H1 (cell line): ENCODE measurements around the gene TRHDE. TPM values are rescaled to one million over a fixed set of nuclear protein-coding genes. Genes with fewer than 3 reads are reported as not detected.
A peak's percentile ranks its signal among the peaks of the same experiment; 100 is the strongest.

ENCODE experiments used
- CTCF ChIA-PET: fragments of 300-600 bp; sonication (Branson Sonifier 250); formaldehyde crosslinking; loops from one replicate; lab custom pipeline; 2021; ENCODE audit not compliant: partially characterized antibody; lab: Charles Lee
- POLR2A ChIA-PET: fragments of 300-600 bp; sonication (Branson Sonifier 250); formaldehyde crosslinking; loops from one replicate; lab custom pipeline; 2021; ENCODE audit warnings: inconsistent platforms; ENCODE audit not compliant: partially characterized antibody; lab: Charles Lee
- DNase-seq, 2 experiments: peaks; one replicate each; pipeline versions ENCODE4 v3.0.0 to v3.0.0-alpha.2; 2010 to 2022; ENCODE audit warnings: low spot score in 2 of 2, low read depth in 1 of 2, mixed read lengths in 1 of 2
- FAIRE-seq: peaks from 2 replicates; lab custom pipeline; 2011; peaks lifted over from hg19 to GRCh38; lab: Jason Lieb, UNC
- H2AFZ ChIP-seq: 2 replicates; pipeline ENCODE4 v1.8.1; 2012; ENCODE audit warnings: low read length, inconsistent platforms
- H2AK5ac ChIP-seq: 2 replicates; pipeline ENCODE4 v1.6.1; 2013; ENCODE audit warnings: low read depth, low read length
- H2BK120ac ChIP-seq: replicated peaks from 2 replicates; pipeline ENCODE3; 2013; ENCODE audit warnings: low read depth, low read length, inconsistent platforms
- H2BK12ac ChIP-seq: 2 replicates; pipeline ENCODE4 v1.6.1; 2013; ENCODE audit warnings: low read depth, low read length
- H2BK15ac ChIP-seq: 2 replicates; pipeline ENCODE4 v1.6.1; 2013; ENCODE audit warnings: low read length
- H2BK20ac ChIP-seq: 2 replicates; pipeline ENCODE4 v1.6.1; 2013; ENCODE audit warnings: low read length
- H2BK5ac ChIP-seq: 2 replicates; pipeline ENCODE4 v1.6.1; 2013; ENCODE audit warnings: low read depth, low read length
- H3K14ac ChIP-seq: 2 replicates; pipeline ENCODE4 v1.6.1; 2013; ENCODE audit warnings: inconsistent platforms; ENCODE audit not compliant: insufficient read length
- H3K18ac ChIP-seq: 2 replicates; pipeline ENCODE4 v1.6.1; 2013; ENCODE audit warnings: low read length; ENCODE audit errors: extremely low read depth
- H3K23ac ChIP-seq: 2 replicates; pipeline ENCODE4 v1.6.1; 2013; ENCODE audit warnings: inconsistent platforms; ENCODE audit not compliant: insufficient read length
- H3K23me2 ChIP-seq: 2 replicates; pipeline ENCODE4 v1.6.1; 2013; ENCODE audit warnings: low read depth, low read length
- H3K27ac ChIP-seq: 2 replicates; pipeline ENCODE4 v1.6.1; 2011; ENCODE audit warnings: low read depth, low read length, inconsistent platforms
- H3K27me3 ChIP-seq, 4 experiments: replicated peaks in 1 of 4; 1 replicate in 1 of 4; 2 replicates in 3 of 4; pipeline versions ENCODE4 v1.6.1 to v1.8.1; 2011 to 2013; ENCODE audit warnings: low read length in 3 of 4, mild to moderate bottlenecking in 3 of 4, inconsistent platforms in 2 of 4, mixed read lengths in 2 of 4, moderate library complexity in 1 of 4; ENCODE audit not compliant: control insufficient read depth in 3 of 4, insufficient read depth in 3 of 4; ENCODE audit errors: extremely low read depth in 1 of 4
- H3K36me3 ChIP-seq, 4 experiments: 2 replicates each; pipeline versions ENCODE4 v1.6.1 to v1.8.1; 2011 to 2013; ENCODE audit warnings: mild to moderate bottlenecking in 4 of 4, low read length in 3 of 4, moderate library complexity in 2 of 4, control low read depth in 1 of 4, inconsistent platforms in 1 of 4; ENCODE audit not compliant: insufficient read depth in 4 of 4, control insufficient read depth in 2 of 4
- H3K4ac ChIP-seq: replicated peaks from 2 replicates; pipeline ENCODE3; 2013; ENCODE audit warnings: low read length, low read depth, mixed read lengths, inconsistent platforms; ENCODE audit not compliant: insufficient read length
- H3K4me1 ChIP-seq, 4 experiments: replicated peaks in 1 of 4; 1 replicate in 1 of 4; 2 replicates in 3 of 4; pipeline versions ENCODE4 v1.6.1 to v1.8.1; 2011 to 2013; ENCODE audit warnings: low read length in 3 of 4, inconsistent platforms in 2 of 4, mixed read lengths in 1 of 4; ENCODE audit not compliant: insufficient read depth in 4 of 4, control insufficient read depth in 3 of 4
- H3K4me2 ChIP-seq, 2 experiments: 2 replicates each; pipeline versions ENCODE4 v1.6.1 to v1.8.1; 2011 to 2013; ENCODE audit warnings: low read depth in 2 of 2, low read length in 2 of 2, control low read depth in 1 of 2, inconsistent platforms in 1 of 2, mild to moderate bottlenecking in 1 of 2; ENCODE audit not compliant: insufficient read depth in 1 of 2
- H3K4me3 ChIP-seq, 4 experiments: fragments of 200-600, 300-600 bp in 1 of 4; sonication (generic), shearing (Covaris generic), sonication (Bioruptor Twin) in 1 of 4; 2 replicates each; pipeline versions ENCODE4 v1.5.1 to v1.8.1; 2011 to 2016; ENCODE audit warnings: low read length in 4 of 4, low read depth in 3 of 4, control low read depth in 2 of 4, inconsistent platforms in 2 of 4, mild to moderate bottlenecking in 2 of 4, mixed read lengths in 1 of 4, moderate library complexity in 1 of 4; ENCODE audit not compliant: insufficient read depth in 2 of 4; ENCODE audit errors: extremely low read depth in 1 of 4
- H3K56ac ChIP-seq: replicated peaks from 2 replicates; pipeline ENCODE3; 2013; ENCODE audit warnings: low read depth, mild to moderate bottlenecking, mixed read lengths, low read length, inconsistent platforms; ENCODE audit not compliant: insufficient read length
- H3K79me1 ChIP-seq: 2 replicates; pipeline ENCODE4 v1.6.1; 2013; ENCODE audit warnings: low read depth, low read length, control low read depth
- H3K79me2 ChIP-seq, 2 experiments: 2 replicates each; pipeline versions ENCODE4 v1.6.1 to v1.8.1; 2012 to 2013; ENCODE audit warnings: low read length in 2 of 2, mild to moderate bottlenecking in 2 of 2, inconsistent platforms in 1 of 2; ENCODE audit not compliant: insufficient read depth in 2 of 2, control insufficient read depth in 1 of 2
- H3K9ac ChIP-seq, 4 experiments: replicated peaks in 1 of 4; 1 replicate in 1 of 4; 2 replicates in 3 of 4; pipeline versions ENCODE4 v1.6.1 to v1.8.1; 2011 to 2013; ENCODE audit warnings: low read depth in 3 of 4, low read length in 3 of 4, control low read depth in 2 of 4, mild to moderate bottlenecking in 2 of 4, moderate library complexity in 2 of 4, inconsistent platforms in 1 of 4; ENCODE audit errors: extremely low read depth in 1 of 4
- H3K9me3 ChIP-seq, 2 experiments: 2 replicates each; pipeline versions ENCODE4 v1.6.1 to v1.8.1; 2012 to 2013; ENCODE audit warnings: mild to moderate bottlenecking in 2 of 2, moderate library complexity in 2 of 2, control low read depth in 1 of 2, inconsistent platforms in 1 of 2, low read depth in 1 of 2, low read length in 1 of 2, mixed read lengths in 1 of 2; ENCODE audit not compliant: insufficient read depth in 2 of 2
- H4K20me1 ChIP-seq, 2 experiments: replicated peaks in 1 of 2; 2 replicates each; pipeline versions ENCODE3 to v1.8.1; 2011 to 2013; ENCODE audit warnings: inconsistent platforms in 2 of 2, low read length in 2 of 2, mild to moderate bottlenecking in 1 of 2; ENCODE audit not compliant: insufficient read depth in 2 of 2, control insufficient read depth in 1 of 2
- H4K5ac ChIP-seq: 2 replicates; pipeline ENCODE4 v1.6.1; 2013; ENCODE audit warnings: low read length, low read depth, mixed read lengths, inconsistent platforms; ENCODE audit not compliant: insufficient read length
- H4K8ac ChIP-seq: 2 replicates; pipeline ENCODE4 v1.8.0; 2013; ENCODE audit warnings: mild to moderate bottlenecking, moderate library complexity, low read length, inconsistent platforms; ENCODE audit not compliant: insufficient read depth; ENCODE audit errors: extremely low read depth
- H4K91ac ChIP-seq: replicated peaks from 2 replicates; pipeline ENCODE3; 2013; ENCODE audit warnings: low read length, mixed read lengths, inconsistent platforms; ENCODE audit not compliant: insufficient read length
- BRCA1 ChIP-seq: IDR thresholded peaks from 2 replicates; pipeline ENCODE4 v1.6.1; 2012; ENCODE audit warnings: low read depth, low read length, improper control_type of control experiment
- EGR1 ChIP-seq: IDR thresholded peaks from 2 replicates; pipeline ENCODE4 v1.6.1; 2011; ENCODE audit warnings: low read depth, low read length, borderline replicate concordance
- JUN ChIP-seq: IDR thresholded peaks from 2 replicates; pipeline ENCODE4 v1.6.1; 2011; ENCODE audit warnings: low read depth, mild to moderate bottlenecking, improper control_type of control experiment, low read length
- POLR2AphosphoS5 ChIP-seq: IDR thresholded peaks from 2 replicates; pipeline ENCODE4 v1.6.1; 2011; ENCODE audit warnings: low read depth, low read length
- RAD21 ChIP-seq, 2 experiments: IDR thresholded peaks in 1 of 2; conservative IDR thresholded peaks in 1 of 2; 2 replicates each; pipeline ENCODE4 v1.6.1; 2011; ENCODE audit warnings: low read depth in 2 of 2, low read length in 2 of 2, improper control_type of control experiment in 1 of 2, inconsistent platforms in 1 of 2, mild to moderate bottlenecking in 1 of 2, moderate library complexity in 1 of 2
- WGBS, 2 experiments: shearing (Covaris generic) in 1 of 2; methylation state at CpG; one replicate each; pipeline versions ENCODE4 v1.1.6 to v1.1.7; 2013 to 2015; ENCODE audit warnings: low lambda C conversion rate in 2 of 2, mixed read lengths in 2 of 2, inconsistent platforms in 1 of 2, low coverage in 1 of 2, missing lambda C conversion rate in 1 of 2; ENCODE audit not compliant: insufficient replicate concordance in 2 of 2, insufficient coverage in 1 of 2, insufficient read length in 1 of 2; ENCODE audit errors: extremely low coverage in 1 of 2, missing lambda C conversion rate in 1 of 2; 5-methylcytosine and 5-hydroxymethylcytosine counted together
- polyA plus RNA-seq, 7 experiments: library from polyadenylated mRNA; depleted of rRNA in 3 of 7; stranded (reverse) in 5 of 7; unstranded in 2 of 7; fragments of >200 nt in 5 of 7; fragments of 200-250 nt in 2 of 7; gene quantifications; 1 replicate in 5 of 7; 2 replicates in 1 of 7; 4 replicates in 1 of 7; pipeline versions ENCODE4 v1.2.1 to v1.2.3, GENCODE V29; 2011 to 2013; ENCODE audit warnings: missing spikeins in 2 of 7, mixed read lengths in 2 of 7
- total RNA-seq: library from RNA; stranded (reverse); fragmentation: NEBNext Ultra II Directional; extraction: Animal tissue kit (Norgen Biotek cat#: 25700); gene quantifications from 2 replicates; pipeline ENCODE4 v1.2.1, GENCODE V29; 2021
- TF ChIP-seq, protein P1 (sequence below), 3 experiments: IDR thresholded peaks; 1 replicate in 2 of 3; 2 replicates in 1 of 3; pipeline versions ENCODE4 v1.5.1 to v1.6.1; 2011; ENCODE audit warnings: low read length in 3 of 3, mild to moderate bottlenecking in 3 of 3, inconsistent platforms in 2 of 3, low read depth in 1 of 3, moderate library complexity in 1 of 3; ENCODE audit not compliant: insufficient read depth in 1 of 3; ENCODE audit errors: control extremely low read depth in 1 of 3

Gene TRHDE
- total and polyA plus RNA-seq, 2 of the 8 experiments (the other 6 are each of a cell fraction or from before 2014, with no cell fraction given), result 1.3 to 5.0 TPM

DNA sequence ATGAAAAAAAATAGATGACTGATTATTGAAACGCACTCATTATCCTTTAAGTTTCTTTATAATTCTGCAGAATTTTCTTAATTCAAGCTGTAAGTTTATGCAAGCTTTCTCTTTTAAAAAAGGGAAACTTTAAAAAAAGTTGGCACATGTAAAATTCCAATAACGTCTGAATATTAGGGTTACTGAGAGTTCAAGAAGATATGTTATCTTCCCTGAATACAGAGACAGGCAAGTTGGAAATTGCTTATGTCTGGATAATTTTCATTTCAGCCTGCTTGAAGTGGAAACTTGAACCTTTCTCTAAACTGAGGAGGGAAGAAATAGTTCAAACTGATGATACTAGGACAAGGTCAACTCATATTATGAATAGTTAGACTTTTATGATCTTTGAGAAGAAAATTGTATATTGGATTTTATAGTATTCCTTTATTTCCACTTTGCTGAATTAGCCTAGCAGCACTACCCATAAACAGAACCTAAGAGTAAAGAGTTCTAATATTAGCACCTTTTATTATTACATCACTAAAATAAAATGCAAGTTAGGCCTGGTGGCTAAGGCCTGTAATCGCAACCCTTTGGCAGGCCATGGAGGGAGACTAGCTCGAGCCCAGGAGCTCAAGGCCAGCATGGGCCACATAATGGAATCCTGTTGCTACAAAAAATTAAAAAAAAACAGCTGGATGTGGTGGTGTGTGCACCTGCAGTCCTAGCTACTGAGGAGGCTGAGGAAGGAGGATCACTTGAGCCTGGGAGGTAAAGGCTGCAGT, 288.0 kb downstream of the TRHDE start:
- H3K4me3 ChIP-seq, result no peak overlapping the region
- no peak overlapping the region for H2BK15ac ChIP-seq
- DNase-seq, result no peak
- H3K79me1 ChIP-seq, result no peaks in the 10 kb centered on the region
- H3K27ac ChIP-seq, result no peak overlapping the region
- CTCF ChIA-PET, result interaction anchor here (0.5 to 1.5 kb wide), 9 partner anchors 11 to 357 kb away, joined by 3 to 4 read pairs (median 3); no protein-coding TSS in a partner anchor
- no peak overlapping the region for H3K56ac ChIP-seq
- H3K23me2 ChIP-seq, result no peaks in the 10 kb centered on the region
- no peak for FAIRE-seq
- 93% methylated on average over 4 of the region's 4 CpGs; no CpG with 5 or more reads in 1 of the 2 experiments for WGBS, 2 experiments
- no peaks in the 10 kb centered on the region for H3K79me2 ChIP-seq
- no peaks in the 10 kb centered on the region for H4K20me1 ChIP-seq
- 0 out of 2 replicates have a peak overlapping the region, but pooled peaks have one; percentile 51 for H4K8ac ChIP-seq
- H2BK120ac ChIP-seq, result no peak overlapping the region
- no peaks in the 10 kb centered on the region for H3K9me3 ChIP-seq
- H2BK5ac ChIP-seq, result no peak overlapping the region
- TF ChIP-seq EGR1 (no peak), RAD21 (IDR thresholded peaks at IDR 0.05 in 1 of 2, conservative IDR thresholded peaks at IDR 0.05 in 1 of 2; ENCODE audit: low read depth in 2 of 2, low read length in 2 of 2) (0 out of 4 replicates have a peak, but pooled peaks of 1 of the 2 experiments have one; percentile 12), JUN (no peak), BRCA1 (no peak), POLR2AphosphoS5 (no peak)
- TF ChIP-seq, protein P1, sequence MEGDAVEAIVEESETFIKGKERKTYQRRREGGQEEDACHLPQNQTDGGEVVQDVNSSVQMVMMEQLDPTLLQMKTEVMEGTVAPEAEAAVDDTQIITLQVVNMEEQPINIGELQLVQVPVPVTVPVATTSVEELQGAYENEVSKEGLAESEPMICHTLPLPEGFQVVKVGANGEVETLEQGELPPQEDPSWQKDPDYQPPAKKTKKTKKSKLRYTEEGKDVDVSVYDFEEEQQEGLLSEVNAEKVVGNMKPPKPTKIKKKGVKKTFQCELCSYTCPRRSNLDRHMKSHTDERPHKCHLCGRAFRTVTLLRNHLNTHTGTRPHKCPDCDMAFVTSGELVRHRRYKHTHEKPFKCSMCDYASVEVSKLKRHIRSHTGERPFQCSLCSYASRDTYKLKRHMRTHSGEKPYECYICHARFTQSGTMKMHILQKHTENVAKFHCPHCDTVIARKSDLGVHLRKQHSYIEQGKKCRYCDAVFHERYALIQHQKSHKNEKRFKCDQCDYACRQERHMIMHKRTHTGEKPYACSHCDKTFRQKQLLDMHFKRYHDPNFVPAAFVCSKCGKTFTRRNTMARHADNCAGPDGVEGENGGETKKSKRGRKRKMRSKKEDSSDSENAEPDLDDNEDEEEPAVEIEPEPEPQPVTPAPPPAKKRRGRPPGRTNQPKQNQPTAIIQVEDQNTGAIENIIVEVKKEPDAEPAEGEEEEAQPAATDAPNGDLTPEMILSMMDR (IDR thresholded peaks at IDR 0.05; ENCODE audit: control extremely low read depth in 1 of 3, insufficient read depth in 1 of 3, low read depth in 1 of 3, low read length in 3 of 3), result peak in 1 of 3 experiments; percentile 5; a peak in 1 of 4 replicates
- H3K23ac ChIP-seq, result no peak overlapping the region
- no peak overlapping the region for H2AK5ac ChIP-seq
- no peaks in the 10 kb centered on the region for H3K27me3 ChIP-seq
- no peak overlapping the region for H2BK20ac ChIP-seq
- H4K5ac ChIP-seq, result no peak overlapping the region
- no peak overlapping the region for H3K4me2 ChIP-seq
- H3K18ac ChIP-seq, result no peak overlapping the region
- H3K4ac ChIP-seq, result no peak overlapping the region
- H3K4me1 ChIP-seq, result no peaks in the 10 kb centered on the region
- H3K36me3 ChIP-seq, result no peaks in the 10 kb centered on the region
- H2BK12ac ChIP-seq, result no peak overlapping the region
- H4K91ac ChIP-seq, result no peak overlapping the region
- POLR2A ChIA-PET, result no interaction called here
- H3K9ac ChIP-seq, result no peak overlapping the region
- H2AFZ ChIP-seq, result no peak overlapping the region
- H3K14ac ChIP-seq, result no peak overlapping the region
